HG02870 (cell line): Measurements from ENCODE around the gene NUP107.

Source experiments
- ATAC-seq: cut with Tn5 transposase; IDR thresholded peaks from one replicate; pipeline ENCODE4 v1.9.1; 2021; ENCODE audit warnings: mild to moderate bottlenecking, moderate library complexity; ENCODE audit not compliant: unreplicated experiment

The NUP107 gene

GRCh38 chr12:68733661-68734071, 46.9 kb downstream of the NUP107 start:
- ATAC-seq: no peak

DNA sequence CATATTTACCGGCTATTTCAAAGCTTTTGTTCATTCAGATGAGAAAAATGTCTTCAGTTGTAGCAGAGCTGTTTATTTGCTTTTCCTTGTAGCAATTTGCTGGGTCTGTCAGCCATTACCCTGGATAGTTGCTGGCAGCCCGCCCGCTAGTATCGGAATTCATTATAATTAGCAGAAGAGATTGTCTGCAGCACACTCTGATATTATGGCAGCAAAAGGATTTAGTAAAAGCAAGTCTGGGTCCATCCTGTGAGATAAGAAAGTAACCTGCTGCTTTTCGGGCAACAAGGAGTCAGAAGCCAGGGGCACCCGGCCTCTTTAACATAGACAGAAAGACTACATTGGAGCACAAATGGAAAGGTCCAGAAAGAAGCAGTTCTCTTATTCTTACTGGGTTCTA, 53.1 kb downstream of the NUP107 start:
- ATAC-seq: no peak

- no peak for ATAC-seq
Observed at GRCh38 chr12:68743356-68743755, 56.6 kb downstream of the NUP107 start.

GRCh38 chr12:68745376-68745903, 58.7 kb downstream of the NUP107 start:
- ATAC-seq: no peak

- ATAC-seq: peak; percentile 96
Observed at GRCh38 chr12:68745904-68746571, 59.3 kb downstream of the NUP107 start, which contains the start of gene SLC35E3. Gene SLC35E3, plus strand, starts transcription at chr12:68746176. Its CDS starts 202 bp downstream, at chr12:68746378.

- ATAC-seq: peak; percentile 35
Observed at GRCh38 chr12:68746572-68747180, 59.9 kb downstream of the NUP107 start.

GRCh38 chr12:68749443-68749842, 62.7 kb downstream of the NUP107 start:
- no peak for ATAC-seq

- ATAC-seq: no peak
Observed at GRCh38 chr12:68749861-68750260, 63.1 kb downstream of the NUP107 start.

DNA sequence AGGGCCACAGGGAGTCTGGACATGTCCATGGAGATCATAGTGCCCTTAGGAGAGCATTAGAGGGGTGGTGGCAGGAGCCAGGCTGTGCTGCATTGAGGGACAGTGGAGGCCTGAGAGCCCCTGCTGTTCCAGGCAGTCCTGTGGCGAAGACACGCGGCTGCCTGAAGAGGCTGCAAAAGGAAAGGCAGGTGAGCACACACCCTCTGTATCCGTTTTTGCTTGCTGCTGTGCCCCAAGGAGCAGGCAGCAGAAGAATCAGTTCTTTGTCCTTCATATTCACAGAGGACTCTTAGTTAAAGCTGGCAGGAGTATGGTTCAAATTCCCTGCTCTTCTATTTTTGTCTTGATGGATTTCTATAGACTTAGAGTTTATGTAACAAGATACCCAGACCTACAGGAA, 63.7 kb downstream of the NUP107 start:
- ATAC-seq: no peak

DNA sequence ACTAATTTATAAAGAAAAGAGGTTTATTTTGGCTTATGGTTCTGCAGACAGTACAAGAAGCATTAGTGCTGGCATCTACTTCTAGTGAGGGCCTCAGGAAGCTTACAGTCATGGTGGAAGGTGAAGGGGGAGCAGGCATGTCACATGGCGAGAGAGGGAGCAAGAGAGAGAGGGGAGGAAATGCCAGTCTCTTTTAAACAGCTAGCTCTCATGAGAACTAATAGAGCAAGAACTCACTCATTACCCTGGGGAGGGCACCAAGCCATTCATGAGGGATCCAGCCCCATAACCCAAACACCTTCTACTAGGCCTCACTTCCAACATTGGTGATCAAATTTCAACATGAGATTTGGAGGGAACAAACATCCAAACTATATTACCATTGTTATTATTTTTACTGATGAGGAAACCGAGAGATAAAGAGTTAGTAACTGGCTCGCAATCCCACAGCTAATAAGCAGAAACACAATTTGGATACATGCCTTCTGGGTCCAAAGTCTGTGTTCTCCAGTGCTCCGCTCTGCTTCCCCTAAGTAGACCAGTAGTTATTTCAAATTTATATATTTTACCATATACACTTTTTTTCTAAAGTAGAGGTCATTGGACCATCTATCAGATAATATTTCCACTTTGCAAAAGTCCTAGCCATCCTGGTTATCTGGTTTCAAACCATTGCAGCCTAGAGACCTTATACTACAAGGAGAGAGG, 68.9 kb downstream of the NUP107 start:
- ATAC-seq: no peak

DNA sequence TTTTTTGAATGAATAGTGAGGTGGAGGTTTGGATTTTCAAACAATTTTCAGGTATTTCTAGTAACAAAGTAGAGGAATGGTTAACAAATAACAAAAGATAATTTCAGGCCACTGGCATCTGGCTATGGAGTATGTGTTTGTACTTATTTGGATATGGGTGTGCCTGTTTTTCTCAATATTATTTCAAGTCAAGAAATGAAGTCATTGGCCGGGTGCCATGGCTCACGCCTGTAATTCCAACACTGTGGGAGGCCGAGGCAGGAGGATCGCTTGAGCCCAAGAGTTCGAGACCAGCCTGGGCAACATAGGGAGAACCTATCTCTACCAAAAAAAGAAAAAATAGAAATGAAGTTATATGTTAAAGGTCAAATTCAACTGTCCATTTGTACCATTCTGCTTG, 73.1 kb downstream of the NUP107 start:
- ATAC-seq: no peak

GRCh38 chr12:68760806-68761441, 74.1 kb downstream of the NUP107 start:
- ATAC-seq: no peak

- ATAC-seq: no peak
Observed at GRCh38 chr12:68761442-68761812, 74.6 kb downstream of the NUP107 start.

DNA sequence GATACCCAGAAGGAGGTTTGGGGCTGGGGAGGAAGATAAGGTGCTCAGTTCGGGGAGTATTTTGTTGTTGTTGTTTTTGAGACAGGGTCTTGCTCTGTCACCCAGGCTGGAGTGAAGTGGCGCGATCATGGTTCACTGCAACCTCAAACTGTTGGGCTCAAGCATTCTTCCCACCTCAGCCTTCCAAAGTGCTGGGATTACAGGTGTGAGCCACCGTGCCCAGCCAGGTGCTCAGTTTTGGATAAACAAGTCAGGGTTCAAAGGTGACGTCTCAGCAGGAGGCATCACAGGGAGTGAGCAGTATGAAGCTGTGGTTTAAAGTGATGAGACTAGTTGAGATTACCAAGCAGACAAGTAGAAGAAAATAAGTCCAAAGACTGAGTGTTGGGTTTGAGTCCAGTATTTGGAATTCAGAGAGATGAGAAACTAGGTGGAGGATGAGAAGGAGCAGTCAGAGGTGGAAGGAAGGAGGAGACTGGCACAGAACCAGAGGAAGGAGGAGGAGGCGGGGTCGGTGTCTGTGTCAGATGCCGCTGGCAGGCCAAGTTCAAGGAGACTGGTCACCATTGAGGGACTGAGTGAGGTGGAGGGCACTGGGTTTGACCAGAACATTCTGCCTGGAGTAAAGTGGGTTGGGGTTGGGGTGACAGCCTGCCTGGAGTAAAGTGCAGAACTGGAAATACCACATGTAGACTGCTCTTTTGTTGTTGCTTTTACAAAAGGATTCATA, 75.3 kb downstream of the NUP107 start:
- no peak for ATAC-seq

- ATAC-seq: no peak
Observed at GRCh38 chr12:68762691-68763090, 75.9 kb downstream of the NUP107 start.

DNA sequence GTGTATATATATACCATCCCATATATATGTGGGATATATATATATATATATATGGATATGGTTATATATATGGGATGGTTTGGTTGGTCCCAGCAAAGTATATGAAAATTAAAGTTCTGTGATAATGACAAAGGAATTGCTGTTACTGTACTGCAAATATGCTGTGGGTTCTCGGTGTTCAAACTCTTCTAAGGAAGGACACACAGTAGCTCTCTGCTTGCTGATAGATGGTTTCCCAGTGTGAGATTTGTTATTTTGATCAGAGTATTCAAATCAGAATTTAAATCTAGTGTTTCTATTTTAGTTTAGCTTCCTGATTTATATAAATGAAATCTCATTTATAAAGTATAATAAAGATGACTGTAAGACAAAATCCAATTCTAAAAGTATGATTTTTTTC, 78.9 kb downstream of the NUP107 start:
- no peak for ATAC-seq

- ATAC-seq: no peak
Observed at GRCh38 chr12:68766646-68767045, 79.9 kb downstream of the NUP107 start.

DNA sequence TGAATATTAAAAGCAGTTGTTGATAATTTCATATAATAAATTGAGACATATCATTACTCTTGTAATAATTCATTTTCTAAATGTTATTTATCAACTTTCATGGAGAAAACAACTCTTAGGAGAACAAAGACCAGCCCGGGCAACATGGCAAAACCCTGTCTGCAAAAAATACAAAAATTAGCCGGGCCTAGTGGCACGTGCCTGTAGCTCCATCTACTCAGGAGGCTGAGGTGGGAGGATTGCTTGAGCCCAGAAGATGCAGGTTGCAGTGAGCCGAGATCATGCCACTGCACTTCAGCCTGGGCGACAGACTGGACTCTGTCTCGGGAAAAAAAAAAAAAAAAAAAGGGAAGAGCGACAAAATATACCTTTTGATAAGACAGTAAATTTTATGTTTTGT, 80.4 kb downstream of the NUP107 start:
- ATAC-seq: no peak

DNA sequence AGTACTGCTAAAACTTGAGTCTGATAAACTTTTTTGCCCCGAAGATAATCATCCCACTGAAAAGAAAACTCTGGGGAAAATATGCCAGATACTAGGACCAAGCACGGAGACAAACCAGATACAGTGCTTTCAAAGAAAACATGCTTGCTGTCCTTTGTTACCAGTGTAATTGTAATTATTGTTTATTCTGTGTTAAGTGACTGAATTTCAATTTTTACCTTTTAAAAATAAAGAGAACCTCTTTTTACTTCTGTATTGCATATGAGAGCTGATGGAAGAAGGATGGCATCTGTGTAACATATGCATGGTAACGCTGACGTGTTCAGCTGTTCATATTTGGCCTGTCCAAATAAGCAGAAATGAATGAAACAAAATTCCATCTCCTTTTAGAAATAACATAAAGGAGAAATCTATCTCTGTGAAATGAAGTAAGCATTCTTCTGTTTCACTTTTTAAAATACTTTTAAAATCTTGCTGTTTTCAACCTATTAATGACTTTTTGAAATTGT, 81.7 kb downstream of the NUP107 start:
- ATAC-seq: no peak

GRCh38 chr12:68769941-68770340, 83.2 kb downstream of the NUP107 start:
- ATAC-seq: no peak
